ENCODE results near the gene CTIF.

Gene CTIF

GRCh38 chr18:48672671-48673340, 134.0 kb downstream of the CTIF start:
- no peak overlapping the region for H2BK12ac ChIP-seq (ENCODE audit: low read length in 2 of 2)
- H3K9ac ChIP-seq (ENCODE audit: low read length): no peak overlapping the region
- no peak overlapping the region for H2BK120ac ChIP-seq (ENCODE audit: low read depth, low read length)
- H3K18ac ChIP-seq (ENCODE audit: low read depth in 1 of 2, low read length in 2 of 2): no peak overlapping the region
- H3K27ac ChIP-seq (ENCODE audit: low read length, poor library complexity, severe bottlenecking): no peak overlapping the region
- no peak overlapping the region for H3K4ac ChIP-seq (ENCODE audit: low read depth in 1 of 2, low read length in 2 of 2)
- H3K9me3 ChIP-seq (ENCODE audit: control insufficient read depth, low read length): peaks cover 7% of the 10 kb centered on the region
- no peaks in the 10 kb centered on the region for H3K27me3 ChIP-seq (ENCODE audit: control insufficient read depth in 1 of 2, insufficient read depth in 1 of 2, low read length in 2 of 2)
- no peak overlapping the region for H2BK5ac ChIP-seq (ENCODE audit: low read depth, low read length, poor library complexity, severe bottlenecking)
- no peak overlapping the region for H2BK15ac ChIP-seq (ENCODE audit: low read depth, poor library complexity, severe bottlenecking)
- no peak overlapping the region for H3K4me3 ChIP-seq (ENCODE audit: insufficient read depth in 1 of 2, low read depth in 1 of 2, low read length in 2 of 2)
- peaks cover 39 to 51% of the 10 kb centered on the region in 2 experiments for H3K36me3 ChIP-seq (ENCODE audit: control insufficient read depth in 1 of 2, insufficient read depth in 2 of 2, low read depth in 1 of 2, low read length in 2 of 2)
- peaks cover 31% of the 10 kb centered on the region for H3K4me1 ChIP-seq (ENCODE audit: control insufficient read depth, insufficient read depth, low read depth, low read length)
- H4K91ac ChIP-seq (ENCODE audit: low read length): no peak overlapping the region
- H3K23ac ChIP-seq (ENCODE audit: low read length in 2 of 2): no peak overlapping the region
- no peak overlapping the region for H2AFZ ChIP-seq (ENCODE audit: low read depth, low read length)
- no peak for DNase-seq
- H4K8ac ChIP-seq (ENCODE audit: low read length): no peak overlapping the region
- H2AK5ac ChIP-seq (ENCODE audit: low read length, severe bottlenecking): no peak overlapping the region
- H3K79me1 ChIP-seq (replicated peaks; ENCODE audit: low read length, poor library complexity, severe bottlenecking): peaks cover 28% of the 10 kb centered on the region
- H3K4me2 ChIP-seq (ENCODE audit: low read length, poor library complexity, severe bottlenecking): no peak overlapping the region
- WGBS: 94% methylated on average over 6 of the region's 6 CpGs
- H3K14ac ChIP-seq (ENCODE audit: low read length in 2 of 2): no peak overlapping the region

- H3K4me1 ChIP-seq (ENCODE audit: control insufficient read depth, insufficient read depth, low read depth, low read length): peaks cover 26% of the 10 kb centered on the region
- H2AK5ac ChIP-seq (ENCODE audit: low read length, severe bottlenecking): no peak overlapping the region
- H3K14ac ChIP-seq (ENCODE audit: low read length in 2 of 2): no peak overlapping the region
- H3K27me3 ChIP-seq (ENCODE audit: control insufficient read depth in 1 of 2, insufficient read depth in 1 of 2, low read length in 2 of 2): no peaks in the 10 kb centered on the region
- no peak overlapping the region for H3K27ac ChIP-seq (ENCODE audit: low read length, poor library complexity, severe bottlenecking)
- WGBS: 78% methylated on average over 3 of the region's 3 CpGs
- peaks cover 27% of the 10 kb centered on the region for H3K79me1 ChIP-seq (replicated peaks; ENCODE audit: low read length, poor library complexity, severe bottlenecking)
- H2BK120ac ChIP-seq (ENCODE audit: low read depth, low read length): no peak overlapping the region
- H3K4me2 ChIP-seq (ENCODE audit: low read length, poor library complexity, severe bottlenecking): no peak overlapping the region
- no peak overlapping the region for H3K4ac ChIP-seq (ENCODE audit: low read depth in 1 of 2, low read length in 2 of 2)
- DNase-seq: no peak
- H3K36me3 ChIP-seq (ENCODE audit: control insufficient read depth in 1 of 2, insufficient read depth in 2 of 2, low read depth in 1 of 2, low read length in 2 of 2): peaks cover 33 to 45% of the 10 kb centered on the region in 2 experiments
- peaks cover 7% of the 10 kb centered on the region for H3K9me3 ChIP-seq (ENCODE audit: control insufficient read depth, low read length)
- H3K18ac ChIP-seq (ENCODE audit: low read depth in 1 of 2, low read length in 2 of 2): no peak overlapping the region
- H2BK5ac ChIP-seq (ENCODE audit: low read depth, low read length, poor library complexity, severe bottlenecking): no peak overlapping the region
- no peak overlapping the region for H2BK15ac ChIP-seq (ENCODE audit: low read depth, poor library complexity, severe bottlenecking)
- H3K23ac ChIP-seq (ENCODE audit: low read length in 2 of 2): no peak overlapping the region
- no peak overlapping the region for H2BK12ac ChIP-seq (ENCODE audit: low read length in 2 of 2)
- H3K4me3 ChIP-seq (ENCODE audit: insufficient read depth in 1 of 2, low read depth in 1 of 2, low read length in 2 of 2): no peak overlapping the region
- H2AFZ ChIP-seq (ENCODE audit: low read depth, low read length): no peak overlapping the region
- no peak overlapping the region for H3K9ac ChIP-seq (ENCODE audit: low read length)
- H4K91ac ChIP-seq (ENCODE audit: low read length): no peak overlapping the region
- no peak overlapping the region for H4K8ac ChIP-seq (ENCODE audit: low read length)
Observed at GRCh38 chr18:48673456-48673852, 134.6 kb downstream of the CTIF start.

- Histone ChIP-seq H3K23ac (ENCODE audit: low read length in 2 of 2) (no peak overlapping the region), H3K4me2 (ENCODE audit: low read length, poor library complexity, severe bottlenecking) (no peak overlapping the region), H3K14ac (ENCODE audit: low read length in 2 of 2) (peak overlapping the region in 1 of 2 experiments; percentile 29), H4K8ac (ENCODE audit: low read length) (no peak overlapping the region), H3K4me3 (ENCODE audit: insufficient read depth in 1 of 2, low read depth in 1 of 2, low read length in 2 of 2) (no peak overlapping the region), H2BK15ac (ENCODE audit: low read depth, poor library complexity, severe bottlenecking) (no peak overlapping the region), H3K4ac (ENCODE audit: low read depth in 1 of 2, low read length in 2 of 2) (no peak overlapping the region), H2BK12ac (ENCODE audit: low read length in 2 of 2) (no peak overlapping the region), H2AFZ (ENCODE audit: low read depth, low read length) (no peak overlapping the region), H4K91ac (ENCODE audit: low read length) (no peak overlapping the region), H3K27ac (ENCODE audit: low read length, poor library complexity, severe bottlenecking) (no peak overlapping the region), H3K9ac (ENCODE audit: low read length) (no peak overlapping the region), H2AK5ac (ENCODE audit: low read length, severe bottlenecking) (no peak overlapping the region), H3K9me3 (ENCODE audit: control insufficient read depth, low read length) (peaks cover 7% of the 10 kb centered on the region), H3K79me1 (replicated peaks; ENCODE audit: low read length, poor library complexity, severe bottlenecking) (peaks cover 27% of the 10 kb centered on the region), H2BK5ac (ENCODE audit: low read depth, low read length, poor library complexity, severe bottlenecking) (no peak overlapping the region), H2BK120ac (ENCODE audit: low read depth, low read length) (no peak overlapping the region), H3K18ac (ENCODE audit: low read depth in 1 of 2, low read length in 2 of 2) (no peak overlapping the region), H3K36me3 (ENCODE audit: control insufficient read depth in 1 of 2, insufficient read depth in 2 of 2, low read depth in 1 of 2, low read length in 2 of 2) (peaks cover 28 to 44% of the 10 kb centered on the region in 2 experiments), H3K27me3 (ENCODE audit: control insufficient read depth in 1 of 2, insufficient read depth in 1 of 2, low read length in 2 of 2) (no peaks in the 10 kb centered on the region), H3K4me1 (ENCODE audit: control insufficient read depth, insufficient read depth, low read depth, low read length) (peaks cover 26% of the 10 kb centered on the region)
- DNase-seq: no peak
- WGBS: 89% methylated on average over 9 of the region's 9 CpGs
Observed at GRCh38 chr18:48673853-48674721, 135.3 kb downstream of the CTIF start.

- Histone ChIP-seq H2AK5ac (ENCODE audit: low read length, severe bottlenecking) (peak overlapping the region; percentile 34), H3K4ac (ENCODE audit: low read depth in 1 of 2, low read length in 2 of 2) (no peak overlapping the region), H2AFZ (ENCODE audit: low read depth, low read length) (no peak overlapping the region), H3K4me1 (ENCODE audit: control insufficient read depth, insufficient read depth, low read depth, low read length) (peaks cover 26% of the 10 kb centered on the region), H3K27me3 (ENCODE audit: control insufficient read depth in 1 of 2, insufficient read depth in 1 of 2, low read length in 2 of 2) (no peaks in the 10 kb centered on the region), H3K36me3 (ENCODE audit: control insufficient read depth in 1 of 2, insufficient read depth in 2 of 2, low read depth in 1 of 2, low read length in 2 of 2) (peaks cover 22 to 47% of the 10 kb centered on the region in 2 experiments), H2BK15ac (ENCODE audit: low read depth, poor library complexity, severe bottlenecking) (no peak overlapping the region), H4K91ac (ENCODE audit: low read length) (no peak overlapping the region), H4K8ac (ENCODE audit: low read length) (no peak overlapping the region), H3K4me2 (ENCODE audit: low read length, poor library complexity, severe bottlenecking) (no peak overlapping the region), H2BK5ac (ENCODE audit: low read depth, low read length, poor library complexity, severe bottlenecking) (no peak overlapping the region), H3K14ac (ENCODE audit: low read length in 2 of 2) (no peak overlapping the region), H3K18ac (ENCODE audit: low read depth in 1 of 2, low read length in 2 of 2) (no peak overlapping the region), H2BK12ac (ENCODE audit: low read length in 2 of 2) (no peak overlapping the region), H3K23ac (ENCODE audit: low read length in 2 of 2) (no peak overlapping the region), H3K9ac (ENCODE audit: low read length) (no peak overlapping the region), H3K9me3 (ENCODE audit: control insufficient read depth, low read length) (peaks cover 7% of the 10 kb centered on the region), H2BK120ac (ENCODE audit: low read depth, low read length) (no peak overlapping the region), H3K4me3 (ENCODE audit: insufficient read depth in 1 of 2, low read depth in 1 of 2, low read length in 2 of 2) (no peak overlapping the region), H3K79me1 (replicated peaks; ENCODE audit: low read length, poor library complexity, severe bottlenecking) (peaks cover 33% of the 10 kb centered on the region), H3K27ac (ENCODE audit: low read length, poor library complexity, severe bottlenecking) (no peak overlapping the region)
- 90% methylated on average over 4 of the region's 4 CpGs for WGBS
- no peak for DNase-seq
Observed at GRCh38 chr18:48674758-48675351, 136.0 kb downstream of the CTIF start.

Measured in mesenchymal stem cell (in vitro differentiated cells and primary cell).